Colonic mucosa (tissue), 4 donors: ENCODE data around the gene SLC35E1. TPM values are rescaled to one million over a fixed set of nuclear protein-coding genes. Genes with fewer than 3 reads are reported as not detected.

Experiments used
- DNase-seq: peaks from one replicate; pipeline ENCODE4 v3.0.0-alpha.2; 2020
- H3K27ac ChIP-seq: fragments of 200-600 bp; one replicate; pipeline ENCODE4 v1.8.0; 2021
- H3K27me3 ChIP-seq: fragments of 200-600 bp; one replicate; pipeline ENCODE4 v1.8.0; 2021
- H3K36me3 ChIP-seq: fragments of 200-600 bp; one replicate; pipeline ENCODE4 v1.8.0; 2021
- H3K4me1 ChIP-seq: fragments of 200-600 bp; one replicate; pipeline ENCODE4 v1.8.0; 2021; ENCODE audit warnings: mild to moderate bottlenecking
- H3K4me3 ChIP-seq: fragments of 200-600 bp; one replicate; pipeline ENCODE4 v1.8.0; 2021
- H3K9ac ChIP-seq, 2 donors: one replicate each; pipeline ENCODE4 v1.7.0; 2013; ENCODE audit warnings: control low read depth in 2 of 2, low read depth in 2 of 2, low read length in 2 of 2
- H3K9me3 ChIP-seq: fragments of 200-600 bp; one replicate; pipeline ENCODE4 v1.8.0; 2021
- CTCF ChIP-seq: fragments of 200-600 bp; IDR thresholded peaks from one replicate; pipeline ENCODE4 v1.8.0; 2022; ENCODE audit warnings: antibody characterized with exemption, mild to moderate bottlenecking
- intact Hi-C: fragments of 100-400 bp; cut with DNase I; formaldehyde crosslinking; loops from one replicate; pipeline ENCODE4 v1.14.1; 2022
- total RNA-seq, 2 donors: library from RNA; stranded (reverse); fragmentation: NEBNext Ultra II Directional in 1 of 2; extraction: Animal tissue kit (Norgen Biotek cat#: 25700) in 1 of 2; gene quantifications; one replicate each; pipeline ENCODE4 v1.2.1, GENCODE V29; 2021
- donor health status: healthy.
- donor health status: DM: no; HTN: no; CAD: no.
- donor health status: DM: no; HTN: no; CAD: no.

The SLC35E1 gene
- total RNA-seq, 2 donors from 2014 or later: 44.4 to 47.7 TPM

GRCh38 chr19:16522559-16523377 is 49.4 kb downstream of the SLC35E1 start:
- intact Hi-C loops: no loop called here
- Histone ChIP-seq H3K36me3 (peaks cover 33% of the 10 kb centered on the region), H3K27ac (no peak overlapping the region), H3K9me3 (no peaks in the 10 kb centered on the region), H3K27me3 (no peaks in the 10 kb centered on the region), H3K9ac (no peak overlapping the region), H3K4me1 (no peaks in the 10 kb centered on the region), H3K4me3 (no peak overlapping the region)
- no peak for TF ChIP-seq CTCF
- DNase-seq: no peak

- intact Hi-C loops: no loop called here
- Histone ChIP-seq H3K27ac (no peak overlapping the region), H3K4me1 (no peaks in the 10 kb centered on the region), H3K4me3 (no peak overlapping the region), H3K27me3 (no peaks in the 10 kb centered on the region), H3K36me3 (peaks cover 31% of the 10 kb centered on the region), H3K9ac (no peak overlapping the region), H3K9me3 (no peaks in the 10 kb centered on the region)
- TF ChIP-seq CTCF: no peak
- no peak for DNase-seq
Measured at GRCh38 chr19:16521715-16522289, 50.4 kb downstream of the SLC35E1 start.

GRCh38 chr19:16520986-16521624 is 51.1 kb downstream of the SLC35E1 start:
- intact Hi-C loops: no loop called here
- no peaks in the 10 kb centered on the region for H3K27me3 ChIP-seq
- H3K36me3 ChIP-seq: peaks cover 31% of the 10 kb centered on the region
- no peak for TF ChIP-seq CTCF
- H3K4me1 ChIP-seq: no peaks in the 10 kb centered on the region
- no peak for DNase-seq
- H3K9me3 ChIP-seq: no peaks in the 10 kb centered on the region
- H3K27ac ChIP-seq: no peak overlapping the region
- no peak overlapping the region for H3K4me3 ChIP-seq
- H3K9ac ChIP-seq: no peak overlapping the region

GRCh38 chr19:16520074-16520973 is 51.9 kb downstream of the SLC35E1 start:
- H3K9me3 ChIP-seq: no peaks in the 10 kb centered on the region

More at GRCh38 chr19:16520074-16520973, 51.9 kb downstream of the SLC35E1 start:
- H3K36me3 ChIP-seq: peaks cover 31% of the 10 kb centered on the region
- no peak for DNase-seq
- TF ChIP-seq CTCF: no peak
- intact Hi-C loops: no loop called here
- H3K27me3 ChIP-seq: no peaks in the 10 kb centered on the region
- H3K4me1 ChIP-seq: no peaks in the 10 kb centered on the region
- H3K4me3 ChIP-seq: no peak overlapping the region
- no peak overlapping the region for H3K9ac ChIP-seq
- no peak overlapping the region for H3K27ac ChIP-seq
